ENCODE results near the gene TPD52L1.

GRCh38 chr6:125154118-125154760 is 666 bp downstream of the TPD52L1 start:
- TF ChIP-seq EZH2phosphoT487 (IDR thresholded peaks at IDR 0.05; ENCODE audit: insufficient read depth, low read depth) (no peak), EZH2 (IDR thresholded peaks at IDR 0.05; ENCODE audit: insufficient read depth, poor library complexity, severe bottlenecking) (no peak)
